OCI-LY7 (cell line): ENCODE results near the gene MED25.

Experiments used
- CTCF ChIP-seq: fragments of 200-600 bp; sonication (generic); conservative IDR thresholded peaks from 2 replicates; pipeline ENCODE4 v1.5.1; 2014; ENCODE audit warnings: mild to moderate bottlenecking, antibody characterized with exemption, low read length, moderate library complexity, mixed read lengths
- EZH2phosphoT487 ChIP-seq: fragments of 200-600 bp; sonication (generic); IDR thresholded peaks from 2 replicates; pipeline ENCODE4 v1.6.1; 2018; ENCODE audit warnings: low read depth, borderline replicate concordance, mild to moderate bottlenecking, mixed run types, antibody characterized with exemption, low read length, moderate library complexity, mixed read lengths

- TF ChIP-seq EZH2phosphoT487 (no peak), CTCF (no peak)
Measured at GRCh38 chr19:49792829-49793560, 25.1 kb upstream of the MED25 start.
